Measurements from ENCODE around the gene SKOR2. TPM values are rescaled to one million over a fixed set of nuclear protein-coding genes. Genes with fewer than 3 reads are reported as not detected.

The SKOR2 gene
- total and polyA plus RNA-seq, 2 donors (not counting 1 experiment from before 2014, with no cell fraction given) = not detected

GRCh38 chr18:47226660-47227059 lies 24.8 kb downstream of the SKOR2 start:
- ChIA-PET POLR2A (no interaction called here), CTCF (interaction anchor here (1.7 kb wide), 1 partner anchor 22 kb away, joined by 5 read pairs; no protein-coding TSS in a partner anchor)
- DNase-seq (no peak), ATAC-seq (ENCODE audit: low read depth) (no peak)
- Histone ChIP-seq H3K9ac (ENCODE audit: low read length) (no peak overlapping the region), H3K79me2 (ENCODE audit: control insufficient read depth, insufficient read depth, low read length) (no peaks in the 10 kb centered on the region), H3K9me3 (ENCODE audit: control extremely low read depth in 1 of 3, control insufficient read depth in 2 of 3, insufficient read depth in 1 of 3, low read length in 2 of 3) (no peaks in the 10 kb centered on the region), H3K36me3 (replicated peaks in 1 of 2; ENCODE audit: control extremely low read depth in 1 of 2, control insufficient read depth in 1 of 2, extremely low read depth in 1 of 2, insufficient read depth in 2 of 2, low read length in 1 of 2) (no peaks in the 10 kb centered on the region), H3K4me1 (ENCODE audit: control insufficient read depth in 2 of 2, insufficient read depth in 2 of 2, low read length in 2 of 2) (no peaks in the 10 kb centered on the region), H2AFZ (ENCODE audit: insufficient read depth, low read depth, low read length, poor library complexity, severe bottlenecking) (no peak overlapping the region), H3K27ac (ENCODE audit: low read length in 2 of 2) (no peak overlapping the region), H3K4me2 (replicated peaks; ENCODE audit: low read depth, low read length, poor library complexity, severe bottlenecking) (no peak overlapping the region), H3K4me3 (ENCODE audit: control extremely low read depth in 1 of 5, extremely low read depth in 1 of 5, insufficient read depth in 1 of 5, low read depth in 2 of 5, low read length in 4 of 5) (no peak overlapping the region), H4K20me1 (ENCODE audit: control insufficient read depth, insufficient read depth, low read length, poor library complexity, severe bottlenecking) (no peaks in the 10 kb centered on the region), H3K27me3 (replicated peaks in 1 of 4; ENCODE audit: control extremely low read depth in 1 of 4, control insufficient read depth in 3 of 4, insufficient read depth in 4 of 4, low read length in 3 of 4) (peaks cover 0 to 15% (median 4%) of the 10 kb centered on the region in 4 experiments)
- TF ChIP-seq EZH2 (IDR thresholded peaks at IDR 0.05; ENCODE audit: borderline replicate concordance, insufficient read depth, low read depth, low read length, poor library complexity, severe bottlenecking) (no peak), CTCF (IDR thresholded peaks at IDR 0.05) (no peak)
- intact Hi-C loops (cut with micrococcal nuclease) = no loop called here
- Mint-ChIP-seq H3K4me1 (no peaks in the 10 kb centered on the region), H3K27me3 (peaks cover 37% of the 10 kb centered on the region), H3K9me3 (ENCODE audit: insufficient read depth) (no peaks in the 10 kb centered on the region), H3K27ac (no peak overlapping the region), H3K4me3 (no peak overlapping the region)

GRCh38 chr18:47215554-47216138 lies 35.8 kb downstream of the SKOR2 start:
- Mint-ChIP-seq H3K4me1 (no peaks in the 10 kb centered on the region), H3K4me3 (no peak overlapping the region), H3K27me3 (peaks cover 49% of the 10 kb centered on the region), H3K27ac (no peak overlapping the region), H3K9me3 (ENCODE audit: insufficient read depth) (no peaks in the 10 kb centered on the region)
- peaks cover 0 to 19% (median 4%) of the 10 kb centered on the region in 4 experiments for H3K27me3 ChIP-seq (replicated peaks in 1 of 4; ENCODE audit: control extremely low read depth in 1 of 4, control insufficient read depth in 3 of 4, insufficient read depth in 4 of 4, low read length in 3 of 4)
- no peak overlapping the region for H3K4me2 ChIP-seq (replicated peaks; ENCODE audit: low read depth, low read length, poor library complexity, severe bottlenecking)
- H4K20me1 ChIP-seq (ENCODE audit: control insufficient read depth, insufficient read depth, low read length, poor library complexity, severe bottlenecking) = no peaks in the 10 kb centered on the region
- no peak overlapping the region for H2AFZ ChIP-seq (ENCODE audit: insufficient read depth, low read depth, low read length, poor library complexity, severe bottlenecking)
- WGBS (ENCODE audit: insufficient coverage) = no CpG with 5 or more reads among the region's 5 CpGs
- H3K9me3 ChIP-seq (ENCODE audit: control extremely low read depth in 1 of 3, control insufficient read depth in 2 of 3, insufficient read depth in 1 of 3, low read length in 2 of 3) = no peaks in the 10 kb centered on the region
- H3K9ac ChIP-seq (ENCODE audit: low read length) = no peak overlapping the region
- no peak overlapping the region for H3K4me3 ChIP-seq (ENCODE audit: control extremely low read depth in 1 of 5, extremely low read depth in 1 of 5, insufficient read depth in 1 of 5, low read depth in 2 of 5, low read length in 4 of 5)
- ATAC-seq (ENCODE audit: low read depth) (no peak), DNase-seq (peak; percentile 19)
- H3K36me3 ChIP-seq (replicated peaks in 1 of 2; ENCODE audit: control extremely low read depth in 1 of 2, control insufficient read depth in 1 of 2, extremely low read depth in 1 of 2, insufficient read depth in 2 of 2, low read length in 1 of 2) = no peaks in the 10 kb centered on the region
- no peak overlapping the region for H3K27ac ChIP-seq (ENCODE audit: low read length in 2 of 2)
- intact Hi-C loops (cut with micrococcal nuclease) = loop anchor here (10.0 kb wide), 1 partner anchor 1229 kb away; no protein-coding TSS in a partner anchor
- H3K79me2 ChIP-seq (ENCODE audit: control insufficient read depth, insufficient read depth, low read length) = no peaks in the 10 kb centered on the region
- no peaks in the 10 kb centered on the region for H3K4me1 ChIP-seq (ENCODE audit: control insufficient read depth in 2 of 2, insufficient read depth in 2 of 2, low read length in 2 of 2)
- TF ChIP-seq EZH2 (IDR thresholded peaks at IDR 0.05; ENCODE audit: borderline replicate concordance, insufficient read depth, low read depth, low read length, poor library complexity, severe bottlenecking) (no peak), CTCF (IDR thresholded peaks at IDR 0.05) (peak; percentile 57)
- ChIA-PET CTCF (interaction anchor here (0.6 to 2.5 kb wide), 8 partner anchors 13 to 541 kb away, joined by 3 to 28 read pairs (median 4); no protein-coding TSS in a partner anchor), POLR2A (no interaction called here)
